ENCODE results near the gene POMT2.

Gene POMT2

DNA sequence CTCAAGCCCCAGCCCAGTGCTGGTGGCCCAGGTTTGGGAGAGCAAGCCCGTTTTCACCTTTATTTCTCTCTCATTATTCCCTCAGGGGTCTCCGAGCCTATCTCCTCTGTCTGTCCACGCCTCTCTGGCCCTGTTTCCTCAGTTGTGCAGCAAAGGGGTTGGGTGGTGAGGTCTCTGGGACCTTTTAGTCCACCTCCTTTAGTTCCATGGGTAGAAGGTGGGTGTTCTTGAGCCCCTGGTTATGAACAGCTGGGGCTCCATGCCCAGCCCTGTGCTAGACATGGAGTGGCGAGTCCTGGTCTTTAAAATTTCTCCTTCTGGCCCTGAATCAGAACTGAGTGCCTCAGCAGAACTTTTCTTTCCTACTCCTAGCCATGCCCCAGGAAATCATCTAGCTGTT, 48.4 kb downstream of the POMT2 start:
- TF ChIP-seq POLR2AphosphoS5 (IDR thresholded peaks at IDR 0.05; ENCODE audit: low read depth, low read length) = no peak
- TF ChIP-seq POLR2A (IDR thresholded peaks at IDR 0.05; ENCODE audit: low read depth, low read length) = no peak
- TF ChIP-seq TAF1 (IDR thresholded peaks at IDR 0.05; ENCODE audit: borderline replicate concordance, low read depth, low read length) = no peak
- FAIRE-seq (no peak), DNase-seq (ENCODE audit: insufficient read length) (no peak)

DNA sequence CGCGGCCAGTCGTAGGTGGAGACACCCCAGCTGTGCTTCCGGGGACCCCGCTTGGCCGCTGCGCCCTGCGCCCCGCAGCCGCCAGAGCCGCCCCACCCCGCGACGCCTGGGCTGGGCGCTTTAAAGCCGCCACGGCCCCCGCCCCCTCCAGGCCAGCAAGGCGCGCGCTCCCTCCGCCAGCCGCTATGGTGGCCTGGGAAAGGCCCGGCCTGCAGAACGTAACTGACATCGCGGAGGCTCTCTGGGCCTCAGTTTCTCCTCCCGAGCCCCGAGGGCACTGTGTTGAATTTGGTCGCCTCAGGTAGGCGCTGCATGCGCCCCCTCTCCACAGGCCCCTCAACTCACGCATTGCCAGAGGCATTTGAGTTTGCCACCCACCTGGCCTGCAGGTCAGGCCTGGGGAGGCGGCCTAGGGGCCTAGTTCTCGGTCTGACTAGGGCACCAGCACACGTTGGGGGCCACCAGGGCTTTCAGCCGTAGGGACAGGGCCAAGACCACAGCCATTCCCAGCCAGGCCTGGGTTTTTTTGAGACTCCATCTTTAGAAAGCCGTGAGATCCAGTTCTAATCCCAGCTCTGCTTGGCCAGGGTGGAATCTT, 49.5 kb downstream of the POMT2 start, which contains the start of gene NGB:
Gene NGB (minus strand): TSS at position 94 of the 598 bp plus-strand sequence. CDS start 269 bp downstream, outside the sequence.
- TF ChIP-seq POLR2A (IDR thresholded peaks at IDR 0.05; ENCODE audit: low read depth, low read length) = no peak
- no peak for TF ChIP-seq TAF1 (IDR thresholded peaks at IDR 0.05; ENCODE audit: borderline replicate concordance, low read depth, low read length)
- TF ChIP-seq POLR2AphosphoS5 (IDR thresholded peaks at IDR 0.05; ENCODE audit: low read depth, low read length) = no peak
- FAIRE-seq (no peak), DNase-seq (ENCODE audit: insufficient read length) (no peak)

DNA sequence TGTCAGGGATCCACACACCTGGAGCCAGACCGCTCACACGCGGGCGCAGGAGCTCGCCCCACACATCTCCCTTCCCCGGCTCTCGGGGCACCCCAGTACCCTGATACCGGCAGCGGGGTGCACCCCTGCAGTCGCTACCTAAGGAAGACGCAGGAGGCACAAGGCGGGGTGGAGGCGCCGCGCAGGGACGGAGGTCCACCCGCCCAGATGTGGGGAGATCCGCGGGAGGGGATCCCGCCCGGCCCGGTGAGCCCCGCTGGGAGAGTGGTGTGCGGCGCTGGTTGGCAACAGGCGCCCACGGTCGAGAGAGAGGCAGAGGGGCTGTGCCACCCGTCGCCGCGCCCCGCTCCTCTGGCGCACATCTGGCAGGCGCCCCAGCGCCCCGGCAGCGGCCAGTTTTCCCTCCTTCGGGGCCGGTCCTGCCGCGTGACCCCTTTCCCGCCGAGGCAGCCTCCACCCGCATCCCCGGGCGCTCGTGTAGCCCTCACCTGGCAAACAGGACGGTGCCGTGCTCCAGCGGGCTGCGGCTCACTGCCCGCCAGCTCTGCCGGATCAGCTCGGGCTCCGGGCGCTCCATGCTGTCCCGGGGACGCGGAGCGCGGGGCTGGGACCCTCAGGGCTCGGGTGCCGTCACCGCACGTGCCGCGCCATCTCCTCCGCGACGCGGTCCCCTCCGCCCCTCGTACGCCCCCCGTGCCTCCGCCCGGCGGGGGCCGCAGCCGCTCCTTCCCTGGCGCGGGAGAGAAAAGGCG, 50.1 kb downstream of the POMT2 start:
- FAIRE-seq = no peak
- no peak for DNase-seq (ENCODE audit: insufficient read length)

GRCh38 chr14:77268989-77269600, 51.6 kb downstream of the POMT2 start:
- TF ChIP-seq POLR2A (IDR thresholded peaks at IDR 0.05; ENCODE audit: low read depth, low read length) (no peak), POLR2AphosphoS5 (IDR thresholded peaks at IDR 0.05; ENCODE audit: low read depth, low read length) (no peak), TAF1 (IDR thresholded peaks at IDR 0.05; ENCODE audit: borderline replicate concordance, low read depth, low read length) (no peak)
- no peak for FAIRE-seq
- DNase-seq (ENCODE audit: insufficient read length) = no peak

More for the DNA sequence above, 50.1 kb downstream of the POMT2 start:
- TF ChIP-seq POLR2AphosphoS5 (IDR thresholded peaks at IDR 0.05; ENCODE audit: low read depth, low read length) (no peak), POLR2A (IDR thresholded peaks at IDR 0.05; ENCODE audit: low read depth, low read length) (no peak), TAF1 (IDR thresholded peaks at IDR 0.05; ENCODE audit: borderline replicate concordance, low read depth, low read length) (no peak)

GRCh38 chr14:77267937-77268699, 52.6 kb downstream of the POMT2 start:
- FAIRE-seq (no peak), DNase-seq (ENCODE audit: insufficient read length) (no peak)
- TF ChIP-seq POLR2A (IDR thresholded peaks at IDR 0.05; ENCODE audit: low read depth, low read length) = no peak

DNA sequence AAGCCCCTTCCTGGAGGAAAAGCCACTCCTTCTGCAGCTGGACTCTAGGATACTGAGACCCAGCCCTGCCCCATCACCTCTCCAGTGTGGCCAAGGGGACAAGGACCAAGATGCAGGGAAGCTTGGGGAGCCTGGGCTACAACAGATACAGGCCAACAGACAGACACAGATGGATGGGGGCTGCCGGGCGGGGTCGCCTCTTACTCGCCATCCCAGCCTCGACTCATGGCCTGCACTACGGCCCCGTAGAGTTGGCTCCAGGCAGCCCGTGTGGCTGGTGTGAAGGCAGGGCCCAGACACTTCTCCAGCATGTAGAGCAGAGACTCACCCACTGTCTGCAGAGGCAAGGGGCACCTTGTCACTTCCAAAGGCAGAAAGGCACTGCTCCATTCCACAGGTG, 54.3 kb downstream of the POMT2 start:
- TF ChIP-seq POLR2AphosphoS5 (IDR thresholded peaks at IDR 0.05; ENCODE audit: low read depth, low read length) (no peak), POLR2A (IDR thresholded peaks at IDR 0.05; ENCODE audit: low read depth, low read length) (no peak), TAF1 (IDR thresholded peaks at IDR 0.05; ENCODE audit: borderline replicate concordance, low read depth, low read length) (no peak)
- FAIRE-seq (no peak), DNase-seq (ENCODE audit: insufficient read length) (no peak)

- TF ChIP-seq POLR2A (IDR thresholded peaks at IDR 0.05; ENCODE audit: low read depth, low read length) = no peak
- FAIRE-seq (no peak), DNase-seq (ENCODE audit: insufficient read length) (no peak)
These were observed 54.9 kb downstream of the POMT2 start for GRCh38 chr14:77265561-77266335.

DNA sequence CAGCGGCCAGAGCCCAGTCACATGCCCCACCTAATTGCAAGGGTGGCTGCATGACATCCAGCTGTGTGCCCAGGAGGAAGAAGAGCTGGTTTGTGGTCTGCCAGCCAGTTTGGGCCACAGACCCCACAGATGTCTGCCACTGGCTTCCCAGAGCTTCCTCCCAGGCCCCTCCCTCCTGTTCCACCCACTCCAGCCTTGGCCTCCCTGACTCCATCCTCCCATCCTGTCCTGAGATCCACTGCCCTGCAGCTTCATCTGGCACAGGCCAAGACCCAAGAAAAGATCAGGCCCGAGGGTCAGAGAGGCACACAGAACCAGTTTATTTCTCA, 55.5 kb downstream of the POMT2 start:
- no peak for DNase-seq (ENCODE audit: insufficient read length)
- no peak for FAIRE-seq
- TF ChIP-seq TAF1 (IDR thresholded peaks at IDR 0.05; ENCODE audit: borderline replicate concordance, low read depth, low read length) (no peak), POLR2A (IDR thresholded peaks at IDR 0.05; ENCODE audit: low read depth, low read length) (no peak), POLR2AphosphoS5 (IDR thresholded peaks at IDR 0.05; ENCODE audit: low read depth, low read length) (no peak)

GRCh38 chr14:77264466-77265186, 56.1 kb downstream of the POMT2 start:
- no peak for DNase-seq (ENCODE audit: insufficient read length)
- no peak for TF ChIP-seq TAF1 (IDR thresholded peaks at IDR 0.05; ENCODE audit: borderline replicate concordance, low read depth, low read length)
- TF ChIP-seq POLR2AphosphoS5 (IDR thresholded peaks at IDR 0.05; ENCODE audit: low read depth, low read length) = no peak
- TF ChIP-seq POLR2A (IDR thresholded peaks at IDR 0.05; ENCODE audit: low read depth, low read length) = no peak
- FAIRE-seq = no peak

DNA sequence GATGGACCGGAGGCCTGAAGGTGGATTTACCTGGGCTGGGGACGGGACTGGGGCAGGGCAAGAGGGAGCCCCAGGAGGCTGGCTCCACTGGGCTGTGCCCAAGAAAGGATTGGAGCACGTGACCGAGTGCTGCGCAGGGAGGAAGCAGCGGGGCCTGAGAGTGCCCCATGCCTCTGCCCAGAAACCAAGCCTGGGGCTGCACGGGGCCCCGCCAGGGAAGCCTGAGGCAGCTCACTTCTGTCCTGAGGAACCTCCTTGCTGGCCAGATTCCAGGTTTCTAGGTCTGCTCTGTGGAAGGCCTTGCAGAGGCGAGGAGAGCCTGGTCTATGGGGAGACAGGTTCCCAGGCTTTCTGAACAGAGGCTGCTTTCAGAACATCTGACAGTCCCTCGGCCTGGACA, 60.1 kb downstream of the POMT2 start:
- no peak for DNase-seq (ENCODE audit: insufficient read length)
- TF ChIP-seq TAF1 (IDR thresholded peaks at IDR 0.05; ENCODE audit: borderline replicate concordance, low read depth, low read length) (no peak), POLR2A (IDR thresholded peaks at IDR 0.05; ENCODE audit: low read depth, low read length) (no peak), POLR2AphosphoS5 (IDR thresholded peaks at IDR 0.05; ENCODE audit: low read depth, low read length) (no peak)
- FAIRE-seq = no peak

All from GM12892 (cell line).